Esophagus squamous epithelium (tissue), 5 donors: ENCODE data around the gene WDR18. TPM values are rescaled to one million over a fixed set of nuclear protein-coding genes. Genes with fewer than 3 reads are reported as not detected.

Source experiments
- DNase-seq: peaks from one replicate; lab custom pipeline; 2025; lab: John Stamatoyannopoulos, UW
- H3K27ac ChIP-seq, 4 donors: fragments of 200-600 bp; sonication (generic); one replicate each; pipeline ENCODE4 v1.5.1; 2016 to 2019; ENCODE audit warnings: mild to moderate bottlenecking in 1 of 4
- H3K27me3 ChIP-seq, 4 donors: fragments of 200-600 bp; sonication (generic); 1 replicate in 3 of 4; 2 replicates in 1 of 4; pipeline versions ENCODE4 v1.5.1 to v1.6.0; 2017 to 2021; ENCODE audit warnings: antibody characterized with exemption in 1 of 4
- H3K36me3 ChIP-seq, 3 donors: fragments of 200-600 bp; sonication (generic); one replicate each; pipeline ENCODE4 v1.5.1; 2016 to 2019
- H3K4me1 ChIP-seq, 3 donors: fragments of 200-600 bp; sonication (generic); one replicate each; pipeline ENCODE4 v1.5.1; 2017 to 2019
- H3K4me3 ChIP-seq, 4 donors: fragments of 200-600 bp; sonication (generic); 1 replicate in 3 of 4; 2 replicates in 1 of 4; pipeline ENCODE4 v1.5.1; 2016 to 2019; ENCODE audit warnings: mild to moderate bottlenecking in 2 of 4, moderate library complexity in 1 of 4
- H3K9me3 ChIP-seq, 3 donors: fragments of 200-600 bp; sonication (generic); one replicate each; pipeline ENCODE4 v1.5.1; 2016 to 2019
- CTCF ChIP-seq, 6 experiments: fragments of 450-650 bp in 4 of 6; fragments of 200-600 bp in 2 of 6; sonication (generic) in 2 of 6; IDR thresholded peaks; one replicate each; pipeline ENCODE4 v1.5.1; 2016 to 2019; ENCODE audit warnings: antibody characterized with exemption in 6 of 6, mild to moderate bottlenecking in 4 of 6, moderate library complexity in 4 of 6
- POLR2A ChIP-seq, 4 donors: fragments of 450-650 bp; IDR thresholded peaks; one replicate each; pipeline ENCODE4 v1.6.1; 2017; ENCODE audit warnings: antibody characterized with exemption in 4 of 4, mild to moderate bottlenecking in 4 of 4, moderate library complexity in 3 of 4
- WGBS, 2 donors: methylation state at CpG; one replicate each; pipeline ENCODE4 v1.1.5; 2018; 5-methylcytosine and 5-hydroxymethylcytosine counted together
- intact Hi-C: fragments of 100-400 bp; cut with DNase I; formaldehyde crosslinking; loops from one replicate; pipeline ENCODE4 v1.15.0; 2022
- total RNA-seq, 4 donors: library from RNA; depleted of rRNA; stranded (reverse); fragments of >200 nt; gene quantifications; one replicate each; pipeline ENCODE4 v1.1.0, GENCODE V29; 2016
- donor health status: DM: yes; HTN: yes; CAD: no.

The WDR18 gene
- total RNA-seq, 4 donors from 2014 or later, result 28.2 to 70.1 (median 53.0) TPM

GRCh38 chr19:1004803-1005664, 20.9 kb downstream of the WDR18 start:
- Histone ChIP-seq H3K27me3 (peaks cover 5 to 48% (median 11%) of the 10 kb centered on the region in 4 donors), H3K9me3 (no peaks in the 10 kb centered on the region), H3K36me3 (peaks cover 4 to 20% (median 10%) of the 10 kb centered on the region in 3 donors), H3K4me3 (no peak overlapping the region), H3K27ac (no peak overlapping the region), H3K4me1 (peaks cover 10 to 31% (median 19%) of the 10 kb centered on the region in 3 donors)
- intact Hi-C loops, result no loop called here
- no peak for DNase-seq
- TF ChIP-seq POLR2A (IDR thresholded peaks at IDR 0.05) (no peak), CTCF (IDR thresholded peaks at IDR 0.05) (no peak)
- 79 to 86% methylated on average over 19 to 27 of the region's 70 CpGs for WGBS, 2 donors

- intact Hi-C loops, result no loop called here
- H3K27ac ChIP-seq, result no peak overlapping the region
- no peak for TF ChIP-seq POLR2A (IDR thresholded peaks at IDR 0.05)
- TF ChIP-seq CTCF (IDR thresholded peaks at IDR 0.05), result no peak
- DNase-seq, result no peak
- peaks cover 0 to 30% (median under 1%) of the 10 kb centered on the region in 4 donors for H3K27me3 ChIP-seq
- no peaks in the 10 kb centered on the region for H3K9me3 ChIP-seq
- no peak overlapping the region for H3K4me3 ChIP-seq
- H3K36me3 ChIP-seq, result peaks cover 19 to 38% (median 29%) of the 10 kb centered on the region in 3 donors
- H3K4me1 ChIP-seq, result peaks cover under 1 to 18% (median under 1%) of the 10 kb centered on the region in 3 donors
- 67 to 77% methylated on average over 17 to 18 of the region's 27 CpGs for WGBS, 2 donors
Measured at GRCh38 chr19:1006711-1007398, 22.7 kb downstream of the WDR18 start.

- DNase-seq, result no peak
- 90% methylated on average over 8 to 17 of the region's 73 CpGs for WGBS, 2 donors
- Histone ChIP-seq H3K9me3 (no peaks in the 10 kb centered on the region), H3K4me3 (no peak overlapping the region), H3K27me3 (peaks cover 0 to 23% (median 0%) of the 10 kb centered on the region in 4 donors), H3K4me1 (peaks cover 0 to 17% (median 0%) of the 10 kb centered on the region in 3 donors), H3K36me3 (peaks cover 27 to 46% (median 36%) of the 10 kb centered on the region in 3 donors), H3K27ac (no peak overlapping the region)
- intact Hi-C loops, result no loop called here
- TF ChIP-seq CTCF (IDR thresholded peaks at IDR 0.05) (no peak), POLR2A (IDR thresholded peaks at IDR 0.05) (no peak)
Measured at GRCh38 chr19:1007399-1008251, 23.5 kb downstream of the WDR18 start.

- H3K4me3 ChIP-seq, result peak overlapping the region in 2 of 4 donors; percentile 2 to 28
- intact Hi-C loops, result no loop called here
- peaks cover 0 to 14% (median 0%) of the 10 kb centered on the region in 4 donors for H3K27me3 ChIP-seq
- peaks cover 0 to 17% (median 0%) of the 10 kb centered on the region in 3 donors for H3K4me1 ChIP-seq
- no peak for DNase-seq
- H3K9me3 ChIP-seq, result no peaks in the 10 kb centered on the region
- H3K36me3 ChIP-seq, result peaks cover 34 to 54% (median 38%) of the 10 kb centered on the region in 3 donors
- TF ChIP-seq POLR2A (IDR thresholded peaks at IDR 0.05) (no peak), CTCF (IDR thresholded peaks at IDR 0.05) (no peak)
- H3K27ac ChIP-seq, result peak overlapping the region in 3 of 4 donors; percentile 39 to 75 (median 65)
- 89 to 93% methylated on average over 8 to 18 of the region's 45 CpGs for WGBS, 2 donors
Measured at GRCh38 chr19:1008268-1009040, 24.3 kb downstream of the WDR18 start.
